Hepatocyte (in vitro differentiated cells): Measurements from ENCODE around the gene CBFA2T3. TPM values are rescaled to one million over a fixed set of nuclear protein-coding genes. Genes with fewer than 3 reads are reported as not detected.

Experiments used
- DNase-seq: peaks from one replicate; pipeline ENCODE4 v3.0.0-alpha.2; 2016; ENCODE audit warnings: low spot score
- H2AFZ ChIP-seq: fragments of 200-600 bp; sonication (generic); 2 replicates; pipeline ENCODE4 v1.6.0; 2016; ENCODE audit warnings: antibody characterized with exemption, mild to moderate bottlenecking
- H3K27ac ChIP-seq: fragments of 200-600 bp; sonication (generic); 2 replicates; pipeline ENCODE4 v1.5.1; 2016; ENCODE audit warnings: mild to moderate bottlenecking
- H3K27me3 ChIP-seq: fragments of 200-600 bp; sonication (generic); 2 replicates; pipeline ENCODE4 v1.6.1; 2016
- H3K36me3 ChIP-seq: fragments of 200-600 bp; sonication (generic); replicated peaks from 2 replicates; pipeline ENCODE4 v1.5.1; 2016; ENCODE audit warnings: low read depth; ENCODE audit not compliant: insufficient read depth
- H3K4me1 ChIP-seq: fragments of 200-600 bp; sonication (generic); 2 replicates; pipeline ENCODE4 v1.5.1; 2016; ENCODE audit warnings: mild to moderate bottlenecking, moderate library complexity; ENCODE audit not compliant: insufficient read depth
- H3K4me2 ChIP-seq: fragments of 200-600 bp; sonication (generic); 2 replicates; pipeline ENCODE4 v1.6.0; 2016
- H3K4me3 ChIP-seq: fragments of 200-600 bp; sonication (generic); 2 replicates; pipeline ENCODE4 v1.5.1; 2016; ENCODE audit warnings: mild to moderate bottlenecking
- H3K79me2 ChIP-seq: fragments of 200-600 bp; sonication (generic); 2 replicates; pipeline ENCODE4 v1.6.0; 2017; ENCODE audit warnings: mild to moderate bottlenecking
- H3K9me2 ChIP-seq: fragments of 200-600 bp; sonication (generic); replicated peaks from 2 replicates; pipeline ENCODE4 v1.6.0; 2017; ENCODE audit warnings: mild to moderate bottlenecking; ENCODE audit not compliant: insufficient read depth
- H3K9me3 ChIP-seq: fragments of 200-600 bp; sonication (generic); 2 replicates; pipeline ENCODE4 v1.5.1; 2016; ENCODE audit warnings: low read depth, mild to moderate bottlenecking
- H4K20me1 ChIP-seq: fragments of 200-600 bp; sonication (generic); 2 replicates; pipeline ENCODE4 v1.6.0; 2016; ENCODE audit warnings: mild to moderate bottlenecking; ENCODE audit not compliant: insufficient read depth, poor library complexity, severe bottlenecking
- EZH2 ChIP-seq: fragments of 200-600 bp; sonication (generic); IDR thresholded peaks from 2 replicates; pipeline ENCODE4 v1.6.1; 2016; ENCODE audit warnings: antibody characterized with exemption, mild to moderate bottlenecking, borderline replicate concordance
- EZH2phosphoT487 ChIP-seq: fragments of 200-600 bp; sonication (generic); IDR thresholded peaks from one replicate; pipeline ENCODE4 v1.6.1; 2018; ENCODE audit warnings: antibody characterized with exemption, mild to moderate bottlenecking, low read depth, moderate library complexity; ENCODE audit not compliant: unreplicated experiment, severe bottlenecking
- WGBS: methylation state at CpG from one replicate; pipeline ENCODE4 v1.1.6; 2016; ENCODE audit warnings: low lambda C conversion rate; ENCODE audit errors: missing lambda C conversion rate; 5-methylcytosine and 5-hydroxymethylcytosine counted together
- polyA plus RNA-seq: library from polyadenylated mRNA; unstranded; fragments of >200 nt; fragmentation: Nextera tagmentation; extraction: Ambion mirVana; gene quantifications from 2 replicates; pipeline ENCODE4 v1.2.1, GENCODE V29; 2016
- total RNA-seq: library from RNA; depleted of rRNA; stranded (reverse); fragments of >200 nt; gene quantifications from 2 replicates; pipeline ENCODE4 v1.2.3, GENCODE V29; 2014
- TF ChIP-seq, protein P1 (sequence below): fragments of 200-600 bp; sonication (generic); IDR thresholded peaks from 2 replicates; pipeline ENCODE4 v1.5.1; 2016; ENCODE audit warnings: antibody characterized with exemption, mild to moderate bottlenecking; ENCODE audit not compliant: poor library complexity

The CBFA2T3 gene
- total and polyA plus RNA-seq, 2 experiments from 2014 or later = 0.07 to 1.5 TPM

DNA sequence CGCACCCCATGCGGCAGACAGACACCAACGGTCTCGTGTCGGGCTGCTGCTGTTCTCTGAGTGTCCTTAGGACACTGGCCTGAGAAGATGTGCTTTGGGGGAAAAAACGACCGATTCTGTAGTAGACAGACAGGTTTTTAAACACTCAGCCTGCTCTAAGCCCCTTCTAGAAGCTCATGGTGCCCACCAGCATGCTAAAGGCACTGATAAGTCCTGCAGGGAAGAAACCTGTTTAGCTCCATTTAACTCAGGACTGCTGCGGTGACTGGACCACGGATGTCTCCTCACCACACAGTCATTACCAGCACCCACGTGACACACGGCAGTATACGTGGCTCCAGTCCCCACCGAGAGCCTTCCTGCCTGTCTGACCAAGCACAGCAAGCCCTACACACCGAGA is 146.2 kb downstream of the CBFA2T3 start:
- Histone ChIP-seq H3K4me2 (no peak overlapping the region), H3K27ac (peak overlapping the region; percentile 90), H3K9me2 (no peaks in the 10 kb centered on the region), H2AFZ (no peak overlapping the region), H3K79me2 (no peaks in the 10 kb centered on the region), H3K4me3 (no peak overlapping the region), H3K9me3 (no peaks in the 10 kb centered on the region), H3K27me3 (no peaks in the 10 kb centered on the region), H3K4me1 (peaks cover 4% of the 10 kb centered on the region), H4K20me1 (no peaks in the 10 kb centered on the region), H3K36me3 (no peaks in the 10 kb centered on the region)
- 92% methylated on average over 14 of the region's 14 CpGs for WGBS
- no peak for TF ChIP-seq EZH2phosphoT487
- no peak for TF ChIP-seq EZH2
- TF ChIP-seq, protein P1, sequence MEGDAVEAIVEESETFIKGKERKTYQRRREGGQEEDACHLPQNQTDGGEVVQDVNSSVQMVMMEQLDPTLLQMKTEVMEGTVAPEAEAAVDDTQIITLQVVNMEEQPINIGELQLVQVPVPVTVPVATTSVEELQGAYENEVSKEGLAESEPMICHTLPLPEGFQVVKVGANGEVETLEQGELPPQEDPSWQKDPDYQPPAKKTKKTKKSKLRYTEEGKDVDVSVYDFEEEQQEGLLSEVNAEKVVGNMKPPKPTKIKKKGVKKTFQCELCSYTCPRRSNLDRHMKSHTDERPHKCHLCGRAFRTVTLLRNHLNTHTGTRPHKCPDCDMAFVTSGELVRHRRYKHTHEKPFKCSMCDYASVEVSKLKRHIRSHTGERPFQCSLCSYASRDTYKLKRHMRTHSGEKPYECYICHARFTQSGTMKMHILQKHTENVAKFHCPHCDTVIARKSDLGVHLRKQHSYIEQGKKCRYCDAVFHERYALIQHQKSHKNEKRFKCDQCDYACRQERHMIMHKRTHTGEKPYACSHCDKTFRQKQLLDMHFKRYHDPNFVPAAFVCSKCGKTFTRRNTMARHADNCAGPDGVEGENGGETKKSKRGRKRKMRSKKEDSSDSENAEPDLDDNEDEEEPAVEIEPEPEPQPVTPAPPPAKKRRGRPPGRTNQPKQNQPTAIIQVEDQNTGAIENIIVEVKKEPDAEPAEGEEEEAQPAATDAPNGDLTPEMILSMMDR = no peak
- DNase-seq = no peak

DNA sequence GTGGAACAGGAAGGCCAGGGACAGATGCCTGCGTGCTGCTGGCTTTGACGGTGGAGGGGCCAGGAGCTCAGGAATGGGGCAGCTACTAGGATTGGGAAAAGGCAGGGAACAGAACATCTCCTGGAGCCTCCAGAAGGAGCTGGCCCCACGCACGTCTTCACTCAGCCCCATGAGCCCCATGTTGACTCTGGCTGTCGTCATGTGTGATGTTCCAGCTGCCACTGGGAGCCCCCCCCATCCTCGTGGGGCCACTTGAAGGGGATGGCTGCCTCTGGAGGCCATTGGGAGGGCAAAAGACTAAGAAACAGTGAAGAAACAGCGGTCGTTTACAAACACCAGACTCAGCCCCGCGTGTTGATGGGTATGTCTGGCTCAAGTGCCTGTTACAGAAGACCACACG is 146.7 kb downstream of the CBFA2T3 start:
- H3K4me1 ChIP-seq = peaks cover 4% of the 10 kb centered on the region
- H3K79me2 ChIP-seq = no peaks in the 10 kb centered on the region
- no peak for TF ChIP-seq EZH2
- no peak for TF ChIP-seq EZH2phosphoT487
- TF ChIP-seq, protein P1 = no peak
- H3K9me3 ChIP-seq = no peaks in the 10 kb centered on the region
- H3K9me2 ChIP-seq = no peaks in the 10 kb centered on the region
- no peaks in the 10 kb centered on the region for H3K36me3 ChIP-seq
- H3K4me3 ChIP-seq = no peak overlapping the region
- no peaks in the 10 kb centered on the region for H4K20me1 ChIP-seq
- no peak overlapping the region for H2AFZ ChIP-seq
- no peaks in the 10 kb centered on the region for H3K27me3 ChIP-seq
- DNase-seq = peak; percentile 81
- WGBS = 46% methylated on average over 8 of the region's 11 CpGs
- no peak overlapping the region for H3K4me2 ChIP-seq
- H3K27ac ChIP-seq = peak overlapping the region; percentile 90

DNA sequence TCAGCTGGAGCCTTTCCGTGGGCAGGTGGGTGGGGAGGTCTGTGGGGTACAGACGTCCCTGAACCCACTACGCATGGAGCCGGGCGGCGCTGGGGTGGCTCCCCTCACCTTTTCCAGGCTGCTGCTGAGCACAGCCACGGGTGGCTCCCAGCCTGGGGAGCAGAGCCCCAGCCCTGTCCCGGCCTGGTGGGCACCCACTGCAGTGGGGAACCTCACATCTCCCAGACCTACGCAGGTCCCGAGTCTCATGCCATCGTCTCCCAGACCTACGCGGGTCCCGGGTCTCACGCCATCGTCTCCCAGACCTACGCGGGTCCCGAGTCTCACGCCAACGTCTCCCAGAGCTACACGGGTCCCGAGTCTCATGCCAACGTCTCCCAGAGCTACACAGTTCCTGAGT is 148.3 kb downstream of the CBFA2T3 start:
- Histone ChIP-seq H2AFZ (no peak overlapping the region), H3K27me3 (no peaks in the 10 kb centered on the region), H4K20me1 (no peaks in the 10 kb centered on the region), H3K9me3 (no peaks in the 10 kb centered on the region), H3K4me2 (no peak overlapping the region), H3K9me2 (no peaks in the 10 kb centered on the region), H3K4me3 (no peak overlapping the region), H3K27ac (peak overlapping the region; percentile 85), H3K4me1 (peaks cover 4% of the 10 kb centered on the region), H3K79me2 (no peaks in the 10 kb centered on the region), H3K36me3 (no peaks in the 10 kb centered on the region)
- TF ChIP-seq EZH2phosphoT487 = no peak
- TF ChIP-seq, protein P1 = no peak
- 92% methylated on average over 24 of the region's 24 CpGs for WGBS
- no peak for DNase-seq

DNA sequence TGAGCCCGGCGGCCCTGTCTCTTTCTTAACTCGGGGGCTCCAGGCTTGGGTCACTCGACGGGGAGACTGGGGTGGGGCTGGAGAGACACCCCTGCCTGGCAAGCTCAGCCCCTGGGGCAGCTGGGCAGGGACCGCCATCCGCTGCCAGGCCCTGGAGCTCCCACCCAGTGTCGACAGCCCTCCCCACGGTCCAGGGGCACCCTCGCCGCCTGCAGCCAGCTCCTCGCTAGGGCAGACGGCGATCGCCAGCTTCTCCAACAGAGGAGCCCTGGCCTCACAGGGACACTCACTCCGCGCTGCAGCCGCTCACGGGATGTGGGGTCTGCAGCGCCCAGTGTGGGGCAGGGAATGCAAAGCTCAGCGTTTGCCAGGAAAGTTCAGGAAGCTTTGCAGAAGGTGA is 149.3 kb downstream of the CBFA2T3 start:
- no peaks in the 10 kb centered on the region for H3K9me3 ChIP-seq
- H3K27ac ChIP-seq = no peak overlapping the region
- 95% methylated on average over 19 of the region's 21 CpGs for WGBS

More for the DNA sequence above, 149.3 kb downstream of the CBFA2T3 start:
- no peaks in the 10 kb centered on the region for H3K79me2 ChIP-seq
- DNase-seq = no peak
- no peak overlapping the region for H2AFZ ChIP-seq
- H3K27me3 ChIP-seq = no peaks in the 10 kb centered on the region
- no peaks in the 10 kb centered on the region for H4K20me1 ChIP-seq
- H3K36me3 ChIP-seq = no peaks in the 10 kb centered on the region
- peaks cover 4% of the 10 kb centered on the region for H3K4me1 ChIP-seq
- TF ChIP-seq EZH2 = no peak
- TF ChIP-seq EZH2phosphoT487 = no peak
- TF ChIP-seq, protein P1 = no peak
- H3K9me2 ChIP-seq = no peaks in the 10 kb centered on the region
- H3K4me3 ChIP-seq = no peak overlapping the region
- no peak overlapping the region for H3K4me2 ChIP-seq
